Liver (tissue), 9 donors: Measurements from ENCODE around the gene LDB2. TPM values are rescaled to one million over a fixed set of nuclear protein-coding genes. Genes with fewer than 3 reads are reported as not detected.

ENCODE experiments used
- DNase-seq: peaks from one replicate; pipeline ENCODE4 v3.0.0-alpha.2; 2017; ENCODE audit warnings: low spot score
- H3K27ac ChIP-seq, 2 donors: one replicate each; pipeline ENCODE4 v1.7.0; 2013; ENCODE audit warnings: inconsistent platforms in 2 of 2, low read length in 2 of 2, control low read depth in 1 of 2, low read depth in 1 of 2, mild to moderate bottlenecking in 1 of 2
- H3K27me3 ChIP-seq, 4 donors: one replicate each; pipeline versions ENCODE4 v1.6.1 to v1.7.0; 2013; ENCODE audit warnings: low read length in 3 of 4, inconsistent platforms in 1 of 4, mild to moderate bottlenecking in 1 of 4, moderate library complexity in 1 of 4; ENCODE audit not compliant: control insufficient read depth in 4 of 4, insufficient read depth in 4 of 4
- H3K36me3 ChIP-seq, 4 donors: one replicate each; pipeline versions ENCODE4 v1.6.1 to v1.7.0; 2013; ENCODE audit warnings: low read length in 3 of 4, mild to moderate bottlenecking in 3 of 4, low read depth in 1 of 4, moderate library complexity in 1 of 4; ENCODE audit not compliant: control insufficient read depth in 4 of 4, insufficient read depth in 3 of 4
- H3K4me1 ChIP-seq, 4 donors: one replicate each; pipeline versions ENCODE4 v1.6.1 to v1.7.0; 2013; ENCODE audit warnings: low read length in 3 of 4, mild to moderate bottlenecking in 3 of 4, moderate library complexity in 1 of 4; ENCODE audit not compliant: control insufficient read depth in 4 of 4, insufficient read depth in 4 of 4
- H3K4me3 ChIP-seq, 3 donors: one replicate each; pipeline versions ENCODE4 v1.6.1 to v1.7.0; 2013; ENCODE audit warnings: low read length in 3 of 3, control low read depth in 1 of 3, low read depth in 1 of 3, mild to moderate bottlenecking in 1 of 3
- H3K9ac ChIP-seq, 2 donors: one replicate each; pipeline ENCODE4 v1.7.0; 2013; ENCODE audit warnings: low read length in 2 of 2, mild to moderate bottlenecking in 2 of 2, moderate library complexity in 2 of 2, control low read depth in 1 of 2, low read depth in 1 of 2
- H3K9me3 ChIP-seq, 4 donors: one replicate each; pipeline versions ENCODE4 v1.6.1 to v1.7.0; 2013; ENCODE audit warnings: low read length in 3 of 4; ENCODE audit not compliant: control insufficient read depth in 4 of 4
- ATF3 ChIP-seq: IDR thresholded peaks from 2 replicates; pipeline ENCODE4 v1.6.1; 2016; ENCODE audit warnings: antibody characterized with exemption
- CTCF ChIP-seq: fragments of 150-350 bp; IDR thresholded peaks from 2 replicates; pipeline ENCODE4 v1.5.1; 2017; ENCODE audit warnings: improper control_type of control experiment, low read depth, low read length; ENCODE audit not compliant: missing input control
- EGR1 ChIP-seq, 2 donors: IDR thresholded peaks; 2 replicates each; pipeline ENCODE4 v1.6.1; 2016 to 2018; ENCODE audit warnings: antibody characterized with exemption in 2 of 2, low read depth in 2 of 2
- FOXA1 ChIP-seq: IDR thresholded peaks from 2 replicates; pipeline ENCODE4 v1.6.1; 2016; ENCODE audit warnings: antibody characterized with exemption
- FOXA2 ChIP-seq: IDR thresholded peaks from 2 replicates; pipeline ENCODE4 v1.6.1; 2016; ENCODE audit warnings: antibody characterized with exemption
- HNF4G ChIP-seq: IDR thresholded peaks from 2 replicates; pipeline ENCODE4 v1.6.1; 2016; ENCODE audit warnings: antibody characterized with exemption
- JUND ChIP-seq, 2 donors: IDR thresholded peaks; 2 replicates each; pipeline ENCODE4 v1.6.1; 2016; ENCODE audit warnings: antibody characterized with exemption in 2 of 2
- NR2F2 ChIP-seq: IDR thresholded peaks from 2 replicates; pipeline ENCODE4 v1.6.1; 2016; ENCODE audit warnings: antibody characterized with exemption
- RAD21 ChIP-seq, 2 donors: IDR thresholded peaks; 2 replicates each; pipeline ENCODE4 v1.6.1; 2016; ENCODE audit warnings: antibody characterized with exemption in 2 of 2, mild to moderate bottlenecking in 2 of 2
- REST ChIP-seq: IDR thresholded peaks from 2 replicates; pipeline ENCODE4 v1.6.1; 2016; ENCODE audit warnings: antibody characterized with exemption, mild to moderate bottlenecking
- RXRA ChIP-seq, 2 donors: IDR thresholded peaks; 2 replicates each; pipeline ENCODE4 v1.6.1; 2017 to 2018; ENCODE audit warnings: antibody characterized with exemption in 2 of 2, mild to moderate bottlenecking in 1 of 2
- SP1 ChIP-seq: IDR thresholded peaks from 2 replicates; pipeline ENCODE4 v1.6.1; 2018; ENCODE audit warnings: antibody characterized with exemption, mild to moderate bottlenecking
- TAF1 ChIP-seq: conservative IDR thresholded peaks from 2 replicates; pipeline ENCODE4 v1.6.1; 2016; ENCODE audit warnings: antibody characterized with exemption, mild to moderate bottlenecking
- YY1 ChIP-seq: IDR thresholded peaks from 2 replicates; pipeline ENCODE4 v1.6.1; 2016; ENCODE audit warnings: antibody characterized with exemption, mild to moderate bottlenecking
- ZBTB33 ChIP-seq: IDR thresholded peaks from 2 replicates; pipeline ENCODE4 v1.6.1; 2016; ENCODE audit warnings: antibody characterized with exemption
- WGBS: extraction: QIAGEN DNeasy Blood & Tissue Kit; methylation state at CpG from one replicate; pipeline ENCODE4 v1.1.7; 2013; 5-methylcytosine and 5-hydroxymethylcytosine counted together
- polyA plus RNA-seq, 2 donors: library from polyadenylated mRNA; stranded (reverse) in 1 of 2; unstranded in 1 of 2; fragments of 200-250 nt in 1 of 2; fragments of >200 nt in 1 of 2; fragmentation: Nextera tagmentation in 1 of 2; extraction: Ambion mirVana in 1 of 2; gene quantifications; one replicate each; pipeline versions ENCODE4 v1.2.1 to v1.2.3, GENCODE V29; 2013 to 2015
- total RNA-seq, 2 donors: library from RNA; depleted of rRNA; stranded (reverse); fragments of >200 nt; gene quantifications; one replicate each; pipeline ENCODE4 v1.2.3, GENCODE V29; 2014
- donor health status: healthy.
- donor health status: healthy.
- donor health status: healthy.
- donor health status: healthy.
- donor health status: healthy.

LDB2 gene
- total and polyA plus RNA-seq, 4 donors = 7.4 to 31.9 (median 16.8) TPM

GRCh38 chr4:16607241-16608066 is 291.0 kb downstream of the LDB2 start:
- no peak for TF ChIP-seq TAF1
- no peak for TF ChIP-seq HNF4G
- no peak for TF ChIP-seq NR2F2
- TF ChIP-seq FOXA2 = no peak
- TF ChIP-seq REST = no peak
- TF ChIP-seq YY1 = no peak
- TF ChIP-seq CTCF = no peak
- TF ChIP-seq FOXA1 = no peak
- TF ChIP-seq RAD21 (IDR thresholded peaks at IDR 0.05) = no peak
- no peak for TF ChIP-seq ATF3
- TF ChIP-seq ZBTB33 = no peak
- TF ChIP-seq EGR1 (IDR thresholded peaks at IDR 0.05; ENCODE audit: low read depth in 2 of 2) = no peak
- TF ChIP-seq RXRA (IDR thresholded peaks at IDR 0.05) = no peak
- no peak for TF ChIP-seq JUND (IDR thresholded peaks at IDR 0.05)
- TF ChIP-seq SP1 = no peak
- Histone ChIP-seq H3K4me3 (no peak overlapping the region), H3K9me3 (no peaks in the 10 kb centered on the region), H3K36me3 (no peaks in the 10 kb centered on the region), H3K4me1 (no peaks in the 10 kb centered on the region), H3K9ac (no peak overlapping the region), H3K27ac (no peak overlapping the region), H3K27me3 (peaks cover 0 to 4% (median 0%) of the 10 kb centered on the region in 4 donors)
- 66% methylated on average over 7 of the region's 7 CpGs for WGBS
- DNase-seq = no peak

GRCh38 chr4:16606691-16607090 is 291.8 kb downstream of the LDB2 start:
- Histone ChIP-seq H3K27me3 (peaks cover 0 to 4% (median 0%) of the 10 kb centered on the region in 4 donors), H3K9ac (no peak overlapping the region), H3K4me1 (no peaks in the 10 kb centered on the region), H3K36me3 (no peaks in the 10 kb centered on the region), H3K4me3 (no peak overlapping the region), H3K27ac (no peak overlapping the region), H3K9me3 (no peaks in the 10 kb centered on the region)
- no peak for DNase-seq
- 66% methylated on average over 2 of the region's 2 CpGs for WGBS
- TF ChIP-seq FOXA2 = no peak
- TF ChIP-seq SP1 = no peak
- TF ChIP-seq EGR1 (IDR thresholded peaks at IDR 0.05; ENCODE audit: low read depth in 2 of 2) = no peak
